K562 (cell line): ENCODE measurements around the gene UBAC2. TPM values are rescaled to one million over a fixed set of nuclear protein-coding genes. Genes with fewer than 3 reads are reported as not detected.

Experiments used
- ATAC-seq: fragments of 200-7000 bp; cut with Tn5 transposase; 3 replicates; pipeline ENCODE4 v1.9.1; 2020; ENCODE audit warnings: moderate library complexity
- BruUV-seq: library from RNA; stranded (reverse); fragments of 400-500 nt; replicated peaks from 2 replicates; lab custom pipeline; 2021; lab: Mats Ljungman, UMichigan
- CTCF ChIA-PET: fragments of 300-600 bp; formaldehyde crosslinking; extraction: SDS; loops from one replicate; lab custom pipeline; 2021; ENCODE audit warnings: low intra/inter-chr PET ratio; lab: Yijun Ruan, JAX
- POLR2A ChIA-PET: fragments of 300-600, 350-650 bp; sonication (Branson Sonifier 250); formaldehyde crosslinking; extraction: SDS; loops from one replicate; lab custom pipeline; 2021; ENCODE audit warnings: antibody characterized with exemption, inconsistent platforms; lab: Yijun Ruan, JAX
- DNase-seq, 4 experiments: peaks; one replicate each; pipeline versions ENCODE4 v3.0.0 to v3.0.0-alpha.2; 2011 to 2018; ENCODE audit warnings: low spot score in 3 of 4, mixed read lengths in 3 of 4; ENCODE audit errors: extremely low read depth in 1 of 4
- FAIRE-seq: peaks from 2 replicates; lab custom pipeline; 2011; peaks lifted over from hg19 to GRCh38; lab: Jason Lieb, UNC
- H2AFZ ChIP-seq: 2 replicates; pipeline ENCODE4 v1.6.0; 2011; ENCODE audit warnings: low read depth, low read length, control low read depth, inconsistent platforms
- H3K27ac ChIP-seq: fragments of 200-600 bp; 3 replicates; pipeline ENCODE4 v1.8.0; 2011; ENCODE audit warnings: low read depth, mild to moderate bottlenecking, control low read depth, inconsistent platforms, low read length, moderate library complexity, mixed read lengths; ENCODE audit errors: extremely low read depth
- H3K27me3 ChIP-seq, 2 experiments: fragments of 300-600 bp in 1 of 2; 2 replicates in 1 of 2; 3 replicates in 1 of 2; pipeline versions ENCODE4 v1.6.0 to v1.8.0; 2011; ENCODE audit warnings: inconsistent platforms in 2 of 2, low read length in 2 of 2, mild to moderate bottlenecking in 1 of 2, mixed read lengths in 1 of 2, moderate library complexity in 1 of 2; ENCODE audit not compliant: control insufficient read depth in 2 of 2, insufficient read depth in 2 of 2
- H3K36me3 ChIP-seq: fragments of 300-600 bp; 3 replicates; pipeline ENCODE4 v1.8.0; 2011; ENCODE audit warnings: mild to moderate bottlenecking, low read length, inconsistent platforms; ENCODE audit not compliant: control insufficient read depth, insufficient read depth
- H3K4me1 ChIP-seq, 2 experiments: fragments of 200-600 bp in 1 of 2; replicated peaks in 1 of 2; 2 replicates in 1 of 2; 3 replicates in 1 of 2; pipeline versions ENCODE4 v1.5.1 to v1.8.0; 2011; ENCODE audit warnings: inconsistent platforms in 2 of 2, low read length in 2 of 2, mild to moderate bottlenecking in 1 of 2, mixed read lengths in 1 of 2, moderate library complexity in 1 of 2; ENCODE audit not compliant: control insufficient read depth in 2 of 2, insufficient read depth in 2 of 2
- H3K4me2 ChIP-seq: 2 replicates; pipeline ENCODE4 v1.6.1; 2011; ENCODE audit warnings: low read length, control low read depth, inconsistent platforms, mixed read lengths; ENCODE audit not compliant: insufficient read depth
- H3K4me3 ChIP-seq: fragments of 200-600 bp; sonication (generic), shearing (Covaris generic); 2 replicates; pipeline ENCODE4 v1.5.1; 2016; ENCODE audit warnings: control low read depth, inconsistent platforms
- H3K79me2 ChIP-seq: fragments of 200-600 bp; 3 replicates; pipeline ENCODE4 v1.8.0; 2011; ENCODE audit warnings: low read length, inconsistent platforms; ENCODE audit not compliant: control insufficient read depth, insufficient read depth
- H3K9ac ChIP-seq, 2 experiments: 2 replicates each; pipeline versions ENCODE4 v1.6.0 to v1.6.1; 2011; ENCODE audit warnings: low read depth in 2 of 2, low read length in 2 of 2, control low read depth in 1 of 2, inconsistent platforms in 1 of 2, mild to moderate bottlenecking in 1 of 2, mixed read lengths in 1 of 2; ENCODE audit not compliant: insufficient read depth in 1 of 2
- H3K9me1 ChIP-seq: one replicate; pipeline ENCODE4 v1.6.0; 2011; ENCODE audit warnings: inconsistent platforms, mild to moderate bottlenecking, low read length, moderate library complexity; ENCODE audit not compliant: control insufficient read depth, insufficient read depth
- H3K9me3 ChIP-seq: replicated peaks from 2 replicates; pipeline ENCODE4 v1.5.1; 2011; ENCODE audit warnings: low read depth, low read length, inconsistent platforms; ENCODE audit not compliant: control insufficient read depth, insufficient read depth
- H4K20me1 ChIP-seq: replicated peaks from 2 replicates; pipeline ENCODE4 v1.6.1; 2011; ENCODE audit warnings: low read length, inconsistent platforms, mixed read lengths; ENCODE audit not compliant: control insufficient read depth, insufficient read depth
- BRCA1 ChIP-seq, 2 experiments: fragments of 450-650 bp in 1 of 2; sonication (generic) in 1 of 2; formaldehyde crosslinking in 1 of 2; IDR thresholded peaks; 2 replicates each; pipeline versions ENCODE4 v1.5.0 to v1.6.1; 2017 to 2020; ENCODE audit warnings: mild to moderate bottlenecking in 1 of 2, missing genetic modification reagents in 1 of 2
- BRD4 ChIP-seq: fragments of 200-600 bp; sonication (generic); IDR thresholded peaks from 2 replicates; pipeline ENCODE4 v1.6.1; 2017; ENCODE audit warnings: inconsistent platforms
- KDM5B ChIP-seq: fragments of 200-600 bp; sonication (generic); IDR thresholded peaks from 2 replicates; pipeline ENCODE4 v1.6.1; 2012; ENCODE audit warnings: low read depth, mild to moderate bottlenecking, moderate library complexity, low read length, control low read depth, inconsistent platforms; ENCODE audit not compliant: insufficient replicate concordance
- U2AF2 ChIP-seq: fragments of 200-400 bp; formaldehyde crosslinking; optimal IDR thresholded peaks from 2 replicates; pipeline ENCODE3; 2017; ENCODE audit warnings: low read depth, mild to moderate bottlenecking, low read length
- ZNF436 ChIP-seq: fragments of 250-450, 450-650 bp; sonication (Bioruptor Pico); formaldehyde crosslinking; IDR thresholded peaks from 2 replicates; pipeline ENCODE4 v1.7.0; 2020; ENCODE audit warnings: mild to moderate bottlenecking
- ZNF561 ChIP-seq: fragments of 450-650 bp; formaldehyde crosslinking; conservative IDR thresholded peaks from 2 replicates; pipeline ENCODE4 v1.4.0; 2020; ENCODE audit warnings: mild to moderate bottlenecking, moderate library complexity
- WGBS: fragments of 100-300 bp; shearing (Covaris generic); methylation state at CpG from one replicate; pipeline ENCODE4 v1.1.6; 2016; ENCODE audit warnings: low coverage, mixed read lengths; ENCODE audit not compliant: insufficient coverage; ENCODE audit errors: missing lambda C conversion rate; 5-methylcytosine and 5-hydroxymethylcytosine counted together
- in situ Hi-C: fragments of 300-500 bp; cut with MboI; formaldehyde crosslinking; loops from 4 replicates; pipeline ENCODE4 v1.15.0; 2018; ENCODE audit warnings: inconsistent platforms, mixed read lengths
- intact Hi-C: fragments of 100-400 bp; cut with micrococcal nuclease; formaldehyde crosslinking; loops from 2 replicates; pipeline ENCODE4 v1.14.2; 2022
- polyA plus RNA-seq, 8 experiments: library from polyadenylated mRNA; depleted of rRNA in 4 of 8; stranded (reverse) in 5 of 8; unstranded in 3 of 8; fragments of >200 nt; fragmentation: Nextera tagmentation in 2 of 8; fragmentation: Illumina TruSeq in 1 of 8; extraction: Ambion mirVana in 2 of 8; extraction: Trizol in 1 of 8; gene quantifications; 2 replicates each; pipeline versions ENCODE4 v1.2.1 to v1.2.3, GENCODE V29; 2011 to 2014; ENCODE audit warnings: inconsistent platforms in 1 of 8, missing spikeins in 1 of 8
- total RNA-seq, 7 experiments: library from RNA; depleted of rRNA in 6 of 7; stranded (reverse); fragments of >200 nt in 6 of 7; fragmentation: Illumina TruSeq in 2 of 7; extraction: Trizol in 2 of 7; gene quantifications; 2 replicates each; pipeline versions ENCODE4 v1.2.1 to v1.2.3, GENCODE V29; 2011 to 2021; ENCODE audit warnings: low replicate concordance in 1 of 7
- TF ChIP-seq, protein P1 (sequence below): sonication (generic); formaldehyde crosslinking; IDR thresholded peaks from 2 replicates; pipeline ENCODE4 v1.5.0; 2020; ENCODE audit warnings: missing genetic modification reagents
- TF ChIP-seq, protein P2 (sequence below): fragments of 250-450 bp; sonication (Bioruptor Pico); IDR thresholded peaks from 2 replicates; pipeline ENCODE4 v1.5.0; 2020; ENCODE audit warnings: mild to moderate bottlenecking
- TF ChIP-seq, protein P3 (sequence below): fragments of 450-650 bp; IDR thresholded peaks from 2 replicates; pipeline ENCODE4 v1.6.1; 2014; ENCODE audit warnings: low read depth, mild to moderate bottlenecking, moderate library complexity, borderline replicate concordance
- TF ChIP-seq, protein P4 (sequence below): IDR thresholded peaks from 2 replicates; pipeline ENCODE4 v1.6.1; 2011; ENCODE audit warnings: borderline replicate concordance, low read depth, mild to moderate bottlenecking, moderate library complexity, low read length; ENCODE audit not compliant: insufficient read depth, poor library complexity, severe bottlenecking
- TF ChIP-seq, protein P5 (sequence below): sonication (generic); formaldehyde crosslinking; IDR thresholded peaks from 2 replicates; pipeline ENCODE4 v1.9.0; 2022; ENCODE audit warnings: mild to moderate bottlenecking, missing genetic modification reagents

The UBAC2 gene
- total and polyA plus RNA-seq, 9 of the 15 experiments (the other 6 are each of a cell fraction or from before 2014, with no cell fraction given): 6.0 to 84.1 (median 32.3) TPM

DNA sequence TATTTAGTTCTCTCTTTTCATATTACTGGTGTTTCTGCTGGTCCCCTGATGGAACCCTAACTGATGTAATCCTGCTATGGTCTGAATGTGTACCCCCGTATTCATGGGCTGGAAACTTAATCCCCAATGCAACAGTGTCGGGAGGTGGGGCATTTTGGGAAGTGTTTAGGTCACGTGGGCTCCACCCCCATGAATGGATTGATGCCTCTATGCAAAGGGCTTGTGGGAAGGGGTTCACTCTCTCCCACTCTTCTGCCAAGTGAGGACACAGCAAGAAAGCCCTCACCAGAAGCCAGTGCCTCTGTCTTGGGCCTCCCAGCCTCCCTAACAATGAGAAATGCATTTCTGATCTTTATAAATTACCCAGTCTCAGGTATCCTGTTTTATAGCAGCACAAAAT, 21.2 kb upstream of the UBAC2 start:
- CTCF ChIA-PET: no interaction called here
- in situ Hi-C loops: loop anchor here (5.0 to 10.0 kb wide), 2 partner anchors 88 to 255 kb away; no protein-coding TSS in a partner anchor
- no peaks in the 10 kb centered on the region for H3K79me2 ChIP-seq
- no peak overlapping the region for H3K9ac ChIP-seq
- FAIRE-seq (no peak), ATAC-seq (no peak)
- H3K4me1 ChIP-seq: peaks cover 0 to 4% of the 10 kb centered on the region in 2 experiments; a peak in 2 of 5 replicates
- H4K20me1 ChIP-seq: no peaks in the 10 kb centered on the region
- TF ChIP-seq, protein P1, sequence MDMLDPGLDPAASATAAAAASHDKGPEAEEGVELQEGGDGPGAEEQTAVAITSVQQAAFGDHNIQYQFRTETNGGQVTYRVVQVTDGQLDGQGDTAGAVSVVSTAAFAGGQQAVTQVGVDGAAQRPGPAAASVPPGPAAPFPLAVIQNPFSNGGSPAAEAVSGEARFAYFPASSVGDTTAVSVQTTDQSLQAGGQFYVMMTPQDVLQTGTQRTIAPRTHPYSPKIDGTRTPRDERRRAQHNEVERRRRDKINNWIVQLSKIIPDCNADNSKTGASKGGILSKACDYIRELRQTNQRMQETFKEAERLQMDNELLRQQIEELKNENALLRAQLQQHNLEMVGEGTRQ (CRISPR knock-in tag): peak; percentile 55
- TF ChIP-seq ZNF561 (CRISPR knock-in tag) (no peak), BRCA1 (IDR thresholded peaks at IDR 0.05) (no peak), BRCA1 (CRISPR knock-in tag; IDR thresholded peaks at IDR 0.05) (no peak), KDM5B (no peak), BRD4 (no peak), ZNF436 (CRISPR knock-in tag) (no peak), U2AF2 (no peak)
- TF ChIP-seq, protein P2, sequence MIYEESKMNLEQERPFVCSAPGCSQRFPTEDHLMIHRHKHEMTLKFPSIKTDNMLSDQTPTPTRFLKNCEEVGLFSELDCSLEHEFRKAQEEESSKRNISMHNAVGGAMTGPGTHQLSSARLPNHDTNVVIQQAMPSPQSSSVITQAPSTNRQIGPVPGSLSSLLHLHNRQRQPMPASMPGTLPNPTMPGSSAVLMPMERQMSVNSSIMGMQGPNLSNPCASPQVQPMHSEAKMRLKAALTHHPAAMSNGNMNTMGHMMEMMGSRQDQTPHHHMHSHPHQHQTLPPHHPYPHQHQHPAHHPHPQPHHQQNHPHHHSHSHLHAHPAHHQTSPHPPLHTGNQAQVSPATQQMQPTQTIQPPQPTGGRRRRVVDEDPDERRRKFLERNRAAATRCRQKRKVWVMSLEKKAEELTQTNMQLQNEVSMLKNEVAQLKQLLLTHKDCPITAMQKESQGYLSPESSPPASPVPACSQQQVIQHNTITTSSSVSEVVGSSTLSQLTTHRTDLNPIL (CRISPR knock-in tag): no peak
- TF ChIP-seq, protein P3, sequence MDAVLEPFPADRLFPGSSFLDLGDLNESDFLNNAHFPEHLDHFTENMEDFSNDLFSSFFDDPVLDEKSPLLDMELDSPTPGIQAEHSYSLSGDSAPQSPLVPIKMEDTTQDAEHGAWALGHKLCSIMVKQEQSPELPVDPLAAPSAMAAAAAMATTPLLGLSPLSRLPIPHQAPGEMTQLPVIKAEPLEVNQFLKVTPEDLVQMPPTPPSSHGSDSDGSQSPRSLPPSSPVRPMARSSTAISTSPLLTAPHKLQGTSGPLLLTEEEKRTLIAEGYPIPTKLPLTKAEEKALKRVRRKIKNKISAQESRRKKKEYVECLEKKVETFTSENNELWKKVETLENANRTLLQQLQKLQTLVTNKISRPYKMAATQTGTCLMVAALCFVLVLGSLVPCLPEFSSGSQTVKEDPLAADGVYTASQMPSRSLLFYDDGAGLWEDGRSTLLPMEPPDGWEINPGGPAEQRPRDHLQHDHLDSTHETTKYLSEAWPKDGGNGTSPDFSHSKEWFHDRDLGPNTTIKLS: no peak
- TF ChIP-seq, protein P4, sequence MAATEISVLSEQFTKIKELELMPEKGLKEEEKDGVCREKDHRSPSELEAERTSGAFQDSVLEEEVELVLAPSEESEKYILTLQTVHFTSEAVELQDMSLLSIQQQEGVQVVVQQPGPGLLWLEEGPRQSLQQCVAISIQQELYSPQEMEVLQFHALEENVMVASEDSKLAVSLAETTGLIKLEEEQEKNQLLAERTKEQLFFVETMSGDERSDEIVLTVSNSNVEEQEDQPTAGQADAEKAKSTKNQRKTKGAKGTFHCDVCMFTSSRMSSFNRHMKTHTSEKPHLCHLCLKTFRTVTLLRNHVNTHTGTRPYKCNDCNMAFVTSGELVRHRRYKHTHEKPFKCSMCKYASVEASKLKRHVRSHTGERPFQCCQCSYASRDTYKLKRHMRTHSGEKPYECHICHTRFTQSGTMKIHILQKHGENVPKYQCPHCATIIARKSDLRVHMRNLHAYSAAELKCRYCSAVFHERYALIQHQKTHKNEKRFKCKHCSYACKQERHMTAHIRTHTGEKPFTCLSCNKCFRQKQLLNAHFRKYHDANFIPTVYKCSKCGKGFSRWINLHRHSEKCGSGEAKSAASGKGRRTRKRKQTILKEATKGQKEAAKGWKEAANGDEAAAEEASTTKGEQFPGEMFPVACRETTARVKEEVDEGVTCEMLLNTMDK: no peak
- TF ChIP-seq, protein P5, sequence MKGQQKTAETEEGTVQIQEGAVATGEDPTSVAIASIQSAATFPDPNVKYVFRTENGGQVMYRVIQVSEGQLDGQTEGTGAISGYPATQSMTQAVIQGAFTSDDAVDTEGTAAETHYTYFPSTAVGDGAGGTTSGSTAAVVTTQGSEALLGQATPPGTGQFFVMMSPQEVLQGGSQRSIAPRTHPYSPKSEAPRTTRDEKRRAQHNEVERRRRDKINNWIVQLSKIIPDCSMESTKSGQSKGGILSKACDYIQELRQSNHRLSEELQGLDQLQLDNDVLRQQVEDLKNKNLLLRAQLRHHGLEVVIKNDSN (CRISPR knock-in tag): peak; percentile 52
- TF ChIP-seq, all 486 proteins: peak for 2
- WGBS: 28% methylated on average over 3 of the region's 3 CpGs
- Histone ChIP-seq H2AFZ (no peak overlapping the region), H3K27ac (no peak overlapping the region), H3K36me3 (no peaks in the 10 kb centered on the region), H3K9me1 (no peaks in the 10 kb centered on the region), H3K27me3 (no peaks in the 10 kb centered on the region), H3K4me2 (no peak overlapping the region), H3K4me3 (no peak overlapping the region), H3K9me3 (no peaks in the 10 kb centered on the region)
- intact Hi-C loops: loop anchor here (10.0 kb wide), 1 partner anchor 205 kb away; no protein-coding TSS in a partner anchor
- DNase-seq: no peak
- no TSS peak for BruUV-seq
- POLR2A ChIA-PET: no interaction called here
